Measurements from ENCODE around the gene APBB3. TPM values are rescaled to one million over a fixed set of nuclear protein-coding genes. Genes with fewer than 3 reads are reported as not detected.
A peak's percentile ranks its signal among the peaks of the same experiment; 100 is the strongest.

Gene APBB3
- 10 to 100 TPM; 43.7 to 70.8 (median 48.4) TPM for total RNA-seq

DNA sequence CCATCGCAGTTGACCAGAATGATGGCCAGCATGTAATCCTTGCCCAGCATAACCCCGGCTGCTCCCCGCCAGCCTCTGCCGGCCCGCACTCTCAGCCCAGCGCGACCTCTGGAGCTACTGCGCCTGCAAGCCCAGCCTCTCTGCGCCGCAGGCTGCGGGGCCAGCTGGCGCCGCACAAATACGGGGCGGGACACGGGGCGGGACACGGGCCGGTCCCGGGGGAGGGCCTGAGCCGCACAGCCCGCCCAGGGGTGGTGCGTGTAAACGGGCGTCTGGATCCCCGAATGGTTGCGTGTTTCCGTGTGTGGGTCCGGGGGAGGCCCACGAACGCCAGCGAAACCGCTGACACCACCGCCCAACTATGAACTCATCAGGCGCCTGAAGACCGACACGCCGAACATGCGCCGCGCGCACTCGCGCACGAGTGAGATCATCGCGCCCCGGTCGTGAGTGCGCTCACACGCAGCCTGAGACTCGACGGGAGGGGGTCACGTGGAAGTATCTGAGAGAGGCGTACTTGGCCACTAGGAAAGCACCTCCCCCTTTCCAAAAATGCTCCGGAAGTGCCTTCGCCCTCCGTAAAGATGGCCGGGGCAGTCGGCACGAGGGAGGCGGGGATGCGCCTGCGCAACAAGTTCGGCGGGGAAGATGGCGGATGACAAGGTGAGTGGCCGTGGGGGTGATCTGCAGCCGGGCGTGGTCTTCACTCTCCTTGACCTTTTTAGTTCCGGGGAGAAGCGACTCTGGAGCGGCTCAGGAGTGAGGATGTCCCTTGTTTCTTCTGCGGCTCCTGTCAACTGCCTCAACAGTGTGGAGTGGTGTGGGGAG is at the start of gene APBB3, which contains the start of gene SLC35A4:
Gene APBB3 (minus strand): TSS at position 403 of the 828 bp plus-strand sequence. CDS start 353 bp downstream, at position 50.
Gene SLC35A4 (plus strand): TSS at position 633 of the 828 bp plus-strand sequence. CDS start 2,342 bp downstream, outside the sequence.
- H3K27ac ChIP-seq: peak within 1 kb of the TSS; percentile 95 to 98 (median 96)
- TF ChIP-seq, protein P1, sequence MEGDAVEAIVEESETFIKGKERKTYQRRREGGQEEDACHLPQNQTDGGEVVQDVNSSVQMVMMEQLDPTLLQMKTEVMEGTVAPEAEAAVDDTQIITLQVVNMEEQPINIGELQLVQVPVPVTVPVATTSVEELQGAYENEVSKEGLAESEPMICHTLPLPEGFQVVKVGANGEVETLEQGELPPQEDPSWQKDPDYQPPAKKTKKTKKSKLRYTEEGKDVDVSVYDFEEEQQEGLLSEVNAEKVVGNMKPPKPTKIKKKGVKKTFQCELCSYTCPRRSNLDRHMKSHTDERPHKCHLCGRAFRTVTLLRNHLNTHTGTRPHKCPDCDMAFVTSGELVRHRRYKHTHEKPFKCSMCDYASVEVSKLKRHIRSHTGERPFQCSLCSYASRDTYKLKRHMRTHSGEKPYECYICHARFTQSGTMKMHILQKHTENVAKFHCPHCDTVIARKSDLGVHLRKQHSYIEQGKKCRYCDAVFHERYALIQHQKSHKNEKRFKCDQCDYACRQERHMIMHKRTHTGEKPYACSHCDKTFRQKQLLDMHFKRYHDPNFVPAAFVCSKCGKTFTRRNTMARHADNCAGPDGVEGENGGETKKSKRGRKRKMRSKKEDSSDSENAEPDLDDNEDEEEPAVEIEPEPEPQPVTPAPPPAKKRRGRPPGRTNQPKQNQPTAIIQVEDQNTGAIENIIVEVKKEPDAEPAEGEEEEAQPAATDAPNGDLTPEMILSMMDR (IDR thresholded peaks at IDR 0.05): peak in 2 of 5 experiments; percentile 15 to 57
- TF ChIP-seq EP300 (IDR thresholded peaks at IDR 0.05): peak; percentile 97 to 99
- peak in 1 of 2 donors; percentile 91 for TF ChIP-seq POLR2A (IDR thresholded peaks at IDR 0.05)
- peak within 1 kb of the TSS; percentile 58 to 97 (median 74) for H3K4me3 ChIP-seq
- no peaks in the 10 kb centered on the region for H3K9me3 ChIP-seq
- H3K36me3 ChIP-seq: peaks cover 0 to 68% (median 2%) of the 10 kb centered on the region in 3 donors
- H3K4me1 ChIP-seq: peaks cover 0 to 64% (median 25%) of the 10 kb centered on the region in 4 donors
- DNase-seq (ENCODE audit: low spot score in 2 of 2): peak; percentile 94 to 96
- no peaks in the 10 kb centered on the region for H3K27me3 ChIP-seq
- 1% methylated on average over 39 to 59 of the region's 74 CpGs for WGBS, 2 donors

- no peak overlapping the region for H3K4me3 ChIP-seq
- no peaks in the 10 kb centered on the region for H3K36me3 ChIP-seq
- H3K9me3 ChIP-seq: no peaks in the 10 kb centered on the region
- H3K27ac ChIP-seq: peak overlapping the region in 2 of 4 donors; percentile 60 to 71
- peaks cover 0 to 23% (median 7%) of the 10 kb centered on the region in 4 donors for H3K4me1 ChIP-seq
- no peaks in the 10 kb centered on the region for H3K27me3 ChIP-seq
- TF ChIP-seq EP300 (IDR thresholded peaks at IDR 0.05): no peak
- TF ChIP-seq, protein P1 (IDR thresholded peaks at IDR 0.05): no peak
- WGBS, 2 donors: 82 to 84% methylated on average over 2 of the region's 2 CpGs
- DNase-seq (ENCODE audit: low spot score in 2 of 2): no peak
Observed at GRCh38 chr5:140611020-140611521, 46.7 kb upstream of the APBB3 start.

DNA sequence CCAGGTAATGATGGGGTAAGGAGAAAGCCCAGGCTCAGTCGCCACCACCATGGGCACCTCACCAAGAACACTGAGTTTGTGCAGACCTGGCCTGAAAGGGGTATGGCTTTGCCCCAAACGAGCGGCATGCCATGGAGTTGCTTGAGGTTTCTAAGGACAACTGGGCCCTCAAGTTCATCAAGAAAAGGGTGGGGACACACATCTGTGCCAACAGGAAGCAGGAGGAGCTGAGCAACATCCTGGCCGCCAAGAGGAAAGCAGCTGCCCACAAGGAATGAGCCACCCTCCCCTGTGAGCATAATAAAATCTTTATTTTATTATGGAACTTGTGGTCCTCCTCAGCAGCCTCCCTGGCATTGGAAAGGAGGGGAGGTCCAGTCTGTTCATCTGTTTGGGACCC is 44.7 kb upstream of the APBB3 start:
- Histone ChIP-seq H3K27me3 (no peaks in the 10 kb centered on the region), H3K36me3 (no peaks in the 10 kb centered on the region), H3K27ac (peak overlapping the region in 3 of 4 donors; percentile 36 to 71 (median 50)), H3K9me3 (no peaks in the 10 kb centered on the region), H3K4me1 (peaks cover 0 to 23% (median 7%) of the 10 kb centered on the region in 4 donors), H3K4me3 (no peak overlapping the region)
- peak in 1 of 2 donors; percentile 29 for DNase-seq (ENCODE audit: low spot score in 2 of 2)
- WGBS, 2 donors: 53 to 66% methylated on average over 4 of the region's 4 CpGs
- peak in 1 of 2 donors; percentile 67 for TF ChIP-seq EP300 (IDR thresholded peaks at IDR 0.05)
- TF ChIP-seq, protein P1 (IDR thresholded peaks at IDR 0.05): no peak

- TF ChIP-seq EP300 (IDR thresholded peaks at IDR 0.05) (no peak), POLR2A (IDR thresholded peaks at IDR 0.05) (no peak)
- TF ChIP-seq, protein P1 (IDR thresholded peaks at IDR 0.05): no peak
- Histone ChIP-seq H3K4me3 (no peak overlapping the region), H3K36me3 (no peaks in the 10 kb centered on the region)
Observed at GRCh38 chr5:140608722-140609121, 44.3 kb upstream of the APBB3 start.

GRCh38 chr5:140607031-140607430 is 42.6 kb upstream of the APBB3 start:
- Histone ChIP-seq H3K36me3 (no peaks in the 10 kb centered on the region), H3K27ac (no peak overlapping the region), H3K4me3 (no peak overlapping the region), H3K4me1 (peaks cover 0 to 23% (median 7%) of the 10 kb centered on the region in 4 donors), H3K27me3 (no peaks in the 10 kb centered on the region), H3K9me3 (no peaks in the 10 kb centered on the region)
- 82 to 87% methylated on average over 2 of the region's 2 CpGs for WGBS, 2 donors
- TF ChIP-seq POLR2A (IDR thresholded peaks at IDR 0.05) (no peak), EP300 (IDR thresholded peaks at IDR 0.05) (no peak)
- TF ChIP-seq, protein P1 (IDR thresholded peaks at IDR 0.05): no peak
- DNase-seq (ENCODE audit: low spot score in 2 of 2): no peak

More at GRCh38 chr5:140608722-140609121, 44.3 kb upstream of the APBB3 start:
- H3K27ac ChIP-seq: peak overlapping the region in 2 of 4 donors; percentile 50 to 71
- DNase-seq (ENCODE audit: low spot score in 2 of 2): no peak
- no peaks in the 10 kb centered on the region for H3K27me3 ChIP-seq
- H3K9me3 ChIP-seq: no peaks in the 10 kb centered on the region
- peaks cover 0 to 23% (median 7%) of the 10 kb centered on the region in 4 donors for H3K4me1 ChIP-seq

All from tibial nerve (tissue), 4 donors.